Brain pericyte (primary cell): Measurements from ENCODE around the gene P2RX3.
"Not testable (repeated sequence)": the region's sequence is repeated elsewhere in the genome, so short reads cannot be mapped to it uniquely, and the experiment has no call there.

Source experiments
- DNase-seq: peaks from one replicate; pipeline ENCODE4 v3.0.0-alpha.2; 2012; ENCODE audit warnings: low read depth, low spot score

P2RX3 gene

GRCh38 chr11:57397394-57397990 is 59.3 kb downstream of the P2RX3 start:
- no peak for DNase-seq

GRCh38 chr11:57399221-57399620 is 61.1 kb downstream of the P2RX3 start:
- DNase-seq, result no peak

- no peak for DNase-seq
These were observed 61.9 kb downstream of the P2RX3 start for GRCh38 chr11:57399972-57400578.

GRCh38 chr11:57402188-57403002 is 64.2 kb downstream of the P2RX3 start:
- DNase-seq, result no peak

- not testable (repeated sequence) for DNase-seq
These were observed 65.0 kb downstream of the P2RX3 start for GRCh38 chr11:57403003-57403801.

- DNase-seq, result no peak
These were observed 65.6 kb downstream of the P2RX3 start for GRCh38 chr11:57403802-57404147.

GRCh38 chr11:57405271-57405860 is 67.2 kb downstream of the P2RX3 start:
- DNase-seq, result no peak

- no peak for DNase-seq
These were observed 68.3 kb downstream of the P2RX3 start for GRCh38 chr11:57406337-57406904.

- no peak for DNase-seq
These were observed 69.1 kb downstream of the P2RX3 start for GRCh38 chr11:57407010-57407920.

- DNase-seq, result no peak
These were observed 69.9 kb downstream of the P2RX3 start for GRCh38 chr11:57407941-57408475.

- DNase-seq, result no peak
These were observed 70.6 kb downstream of the P2RX3 start for GRCh38 chr11:57408771-57409170.

- DNase-seq, result no peak
These were observed 71.4 kb downstream of the P2RX3 start for GRCh38 chr11:57409321-57410100.

GRCh38 chr11:57410287-57410686 is 72.1 kb downstream of the P2RX3 start:
- no peak for DNase-seq

- no peak for DNase-seq
These were observed 75.5 kb downstream of the P2RX3 start for GRCh38 chr11:57413681-57414080.

GRCh38 chr11:57414612-57415212 is 76.6 kb downstream of the P2RX3 start:
- no peak for DNase-seq

- DNase-seq, result no peak
These were observed 78.3 kb downstream of the P2RX3 start for GRCh38 chr11:57416436-57416835.

GRCh38 chr11:57417056-57417455 is 78.9 kb downstream of the P2RX3 start:
- DNase-seq, result no peak

GRCh38 chr11:57418131-57418530 is 80.0 kb downstream of the P2RX3 start:
- no peak for DNase-seq

- DNase-seq, result no peak
These were observed 81.0 kb downstream of the P2RX3 start for GRCh38 chr11:57419146-57419545.
